Keratinocyte (primary cell): ENCODE measurements around the gene TVP23A. TPM values are rescaled to one million over a fixed set of nuclear protein-coding genes. Genes with fewer than 3 reads are reported as not detected.

Experiments used
- DNase-seq: peaks from one replicate; pipeline ENCODE4 v3.0.0-alpha.2; 2011; ENCODE audit warnings: low read depth, missing footprints, low spot score
- FAIRE-seq: peaks from 2 replicates; lab custom pipeline; 2011; peaks lifted over from hg19 to GRCh38; lab: Jason Lieb, UNC
- H2AFZ ChIP-seq: 2 replicates; pipeline ENCODE4 v1.6.0; 2012; ENCODE audit warnings: low read length, control low read depth, inconsistent platforms; ENCODE audit not compliant: control insufficient read depth
- H3K27ac ChIP-seq: 2 replicates; pipeline ENCODE4 v1.5.1; 2011; ENCODE audit warnings: low read length; ENCODE audit not compliant: control insufficient read depth, insufficient read depth
- H3K27me3 ChIP-seq: 3 replicates; pipeline ENCODE4 v1.6.0; 2011; ENCODE audit warnings: low read length; ENCODE audit not compliant: control insufficient read depth, insufficient read depth; ENCODE audit errors: extremely low read depth
- H3K36me3 ChIP-seq, 2 experiments: 2 replicates in 1 of 2; 3 replicates in 1 of 2; pipeline ENCODE4 v1.5.1; 2011; ENCODE audit warnings: low read length in 2 of 2, mild to moderate bottlenecking in 1 of 2; ENCODE audit not compliant: control insufficient read depth in 2 of 2, insufficient read depth in 2 of 2; ENCODE audit errors: extremely low read depth in 1 of 2
- H3K4me1 ChIP-seq: 3 replicates; pipeline ENCODE4 v1.5.1; 2011; ENCODE audit warnings: low read length; ENCODE audit not compliant: control insufficient read depth, insufficient read depth; ENCODE audit errors: extremely low read depth
- H3K4me2 ChIP-seq: 3 replicates; pipeline ENCODE4 v1.6.0; 2011; ENCODE audit warnings: low read depth, low read length; ENCODE audit not compliant: control insufficient read depth, insufficient read depth; ENCODE audit errors: extremely low read depth
- H3K4me3 ChIP-seq, 3 experiments: fragments of 200-600 bp in 1 of 3; sonication (generic) in 1 of 3; 2 replicates in 2 of 3; 3 replicates in 1 of 3; pipeline ENCODE4 v1.5.1; 2011 to 2016; ENCODE audit warnings: low read length in 3 of 3, mild to moderate bottlenecking in 3 of 3, control low read depth in 2 of 3, inconsistent platforms in 1 of 3, low read depth in 1 of 3, mixed read lengths in 1 of 3, mixed run types in 1 of 3, moderate library complexity in 1 of 3; ENCODE audit not compliant: control insufficient read depth in 2 of 3, insufficient read depth in 2 of 3; ENCODE audit errors: extremely low read depth in 1 of 3
- H3K79me2 ChIP-seq: 2 replicates; pipeline ENCODE4 v1.6.0; 2012; ENCODE audit warnings: low read length; ENCODE audit not compliant: control insufficient read depth, insufficient read depth
- H3K9ac ChIP-seq: 3 replicates; pipeline ENCODE4 v1.6.0; 2011; ENCODE audit warnings: low read length; ENCODE audit not compliant: control insufficient read depth, insufficient read depth; ENCODE audit errors: extremely low read depth
- H3K9me1 ChIP-seq: 3 replicates; pipeline ENCODE4 v1.6.0; 2011; ENCODE audit warnings: low read length; ENCODE audit not compliant: control insufficient read depth, insufficient read depth; ENCODE audit errors: extremely low read depth
- H3K9me3 ChIP-seq: 2 replicates; pipeline ENCODE4 v1.5.1; 2012; ENCODE audit warnings: low read depth, low read length; ENCODE audit not compliant: control insufficient read depth
- H4K20me1 ChIP-seq: 3 replicates; pipeline ENCODE4 v1.6.0; 2011; ENCODE audit warnings: low read length; ENCODE audit not compliant: control insufficient read depth, insufficient read depth; ENCODE audit errors: extremely low read depth
- EZH2 ChIP-seq: IDR thresholded peaks from one replicate; pipeline ENCODE4 v1.6.1; 2012; ENCODE audit warnings: inconsistent platforms, mild to moderate bottlenecking, low read length, moderate library complexity
- dilution Hi-C: fragments of 300-500 bp; cut with MboI; formaldehyde crosslinking; loops from one replicate; pipeline ENCODE4 v1.7.0; 2020; ENCODE audit warnings: low sequenced_read_pairs; ENCODE audit not compliant: extremely low pct_ligation_motif_present
- polyA plus RNA-seq, 5 experiments: library from polyadenylated mRNA; depleted of rRNA in 3 of 5; stranded (reverse) in 3 of 5; stranded (forward) in 1 of 5; unstranded in 1 of 5; fragments of >200 nt; gene quantifications; 1 replicate in 1 of 5; 2 replicates in 3 of 5; 3 replicates in 1 of 5; pipeline versions ENCODE4 v1.2.1 to v1.2.3, GENCODE V29; 2011 to 2012; ENCODE audit warnings: missing spikeins in 2 of 5, low read depth in 1 of 5, low replicate concordance in 1 of 5
- TF ChIP-seq, protein P1 (sequence below), 3 experiments: IDR thresholded peaks in 1 of 3; conservative IDR thresholded peaks in 1 of 3; optimal IDR thresholded peaks in 1 of 3; 2 replicates in 2 of 3; 3 replicates in 1 of 3; pipeline versions ENCODE3 to v1.5.1; 2011; ENCODE audit warnings: low read length in 3 of 3, mild to moderate bottlenecking in 3 of 3, moderate library complexity in 2 of 3, control low read depth in 1 of 3, inconsistent platforms in 1 of 3; ENCODE audit not compliant: insufficient read depth in 2 of 3; ENCODE audit errors: extremely low read depth in 1 of 3

Gene TVP23A
- polyA plus RNA-seq, 1 donor (not counting 4 experiments of a cell fraction or from before 2014, with no cell fraction given), result not detected

DNA sequence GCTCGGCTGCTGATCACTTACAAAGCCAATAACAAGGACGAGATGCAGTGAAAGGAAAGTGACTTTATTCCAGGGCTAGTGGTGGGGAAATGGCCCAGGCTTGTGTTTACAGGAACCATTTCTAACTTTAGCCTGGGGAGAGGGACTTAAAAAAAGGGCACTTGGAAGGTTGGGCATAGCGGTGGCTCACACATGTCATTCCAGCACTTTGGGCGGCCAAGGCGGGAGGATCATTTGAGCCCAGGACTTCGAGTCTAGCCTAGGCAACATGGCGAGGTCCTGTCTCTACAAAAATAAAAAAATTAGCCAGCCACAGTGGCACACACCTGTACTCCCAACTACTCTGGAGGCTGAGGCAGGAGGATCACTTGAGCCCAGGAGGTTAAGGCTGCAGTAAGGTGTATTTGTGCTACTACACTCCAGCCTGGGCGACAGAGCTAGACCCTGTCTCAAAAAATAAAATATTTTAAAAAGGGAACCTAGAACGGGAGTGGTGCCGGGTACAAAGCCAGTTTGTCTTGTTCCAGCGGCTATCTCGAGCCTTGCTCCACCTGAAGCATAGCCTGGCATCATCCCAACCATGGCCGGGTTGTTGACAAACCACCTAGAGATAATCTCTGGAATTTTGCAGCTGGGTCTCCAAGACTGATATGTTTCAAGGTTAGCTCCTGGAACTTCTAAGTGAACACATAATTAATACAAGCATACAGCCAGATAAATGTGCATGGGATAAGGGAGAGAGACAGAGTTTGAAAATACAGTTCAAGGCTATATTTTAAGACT, 5.7 kb upstream of the TVP23A start:
- Histone ChIP-seq H4K20me1 (no peaks in the 10 kb centered on the region), H3K9me3 (no peaks in the 10 kb centered on the region), H3K9ac (no peak overlapping the region), H3K27ac (no peak overlapping the region), H3K4me2 (no peak overlapping the region), H3K79me2 (no peaks in the 10 kb centered on the region), H3K36me3 (no peaks in the 10 kb centered on the region), H3K4me3 (no peak overlapping the region), H3K4me1 (peaks cover 13% of the 10 kb centered on the region), H3K27me3 (peaks cover 9% of the 10 kb centered on the region), H3K9me1 (no peaks in the 10 kb centered on the region), H2AFZ (no peak overlapping the region)
- TF ChIP-seq EZH2, result no peak
- TF ChIP-seq, protein P1, sequence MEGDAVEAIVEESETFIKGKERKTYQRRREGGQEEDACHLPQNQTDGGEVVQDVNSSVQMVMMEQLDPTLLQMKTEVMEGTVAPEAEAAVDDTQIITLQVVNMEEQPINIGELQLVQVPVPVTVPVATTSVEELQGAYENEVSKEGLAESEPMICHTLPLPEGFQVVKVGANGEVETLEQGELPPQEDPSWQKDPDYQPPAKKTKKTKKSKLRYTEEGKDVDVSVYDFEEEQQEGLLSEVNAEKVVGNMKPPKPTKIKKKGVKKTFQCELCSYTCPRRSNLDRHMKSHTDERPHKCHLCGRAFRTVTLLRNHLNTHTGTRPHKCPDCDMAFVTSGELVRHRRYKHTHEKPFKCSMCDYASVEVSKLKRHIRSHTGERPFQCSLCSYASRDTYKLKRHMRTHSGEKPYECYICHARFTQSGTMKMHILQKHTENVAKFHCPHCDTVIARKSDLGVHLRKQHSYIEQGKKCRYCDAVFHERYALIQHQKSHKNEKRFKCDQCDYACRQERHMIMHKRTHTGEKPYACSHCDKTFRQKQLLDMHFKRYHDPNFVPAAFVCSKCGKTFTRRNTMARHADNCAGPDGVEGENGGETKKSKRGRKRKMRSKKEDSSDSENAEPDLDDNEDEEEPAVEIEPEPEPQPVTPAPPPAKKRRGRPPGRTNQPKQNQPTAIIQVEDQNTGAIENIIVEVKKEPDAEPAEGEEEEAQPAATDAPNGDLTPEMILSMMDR (optimal IDR thresholded peaks at IDR 0.05 in 1 of 3, IDR thresholded peaks at IDR 0.05 in 1 of 3, conservative IDR thresholded peaks at IDR 0.05 in 1 of 3; ENCODE audit: extremely low read depth in 1 of 3, insufficient read depth in 2 of 3, low read length in 3 of 3), result no peak
- no peak for DNase-seq
- no peak for FAIRE-seq
- dilution Hi-C loops, result no loop called here

DNA sequence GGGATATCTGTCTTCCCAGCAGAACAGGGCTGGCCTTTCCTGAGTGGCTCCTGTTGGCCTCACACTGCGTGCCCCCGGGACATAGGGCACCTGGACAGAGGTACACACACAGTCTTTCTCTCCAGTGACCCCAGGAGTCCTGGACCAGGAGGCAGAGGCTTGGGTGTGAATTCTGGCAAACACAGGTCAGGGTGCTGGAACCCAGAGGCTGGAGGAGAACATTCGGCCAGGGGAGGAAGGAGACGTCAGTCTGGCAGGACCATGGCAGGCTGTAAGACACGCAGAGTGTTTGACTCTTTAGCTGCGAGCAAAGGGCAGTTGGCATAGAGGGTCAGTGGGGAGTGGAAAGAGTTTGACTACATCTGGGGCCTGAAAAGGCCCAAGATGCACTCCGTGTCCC, 4.1 kb upstream of the TVP23A start:
- no peak for FAIRE-seq
- Histone ChIP-seq H3K79me2 (no peaks in the 10 kb centered on the region), H3K9ac (no peak overlapping the region), H3K27ac (no peak overlapping the region), H3K4me2 (no peak overlapping the region), H3K27me3 (peaks cover 4% of the 10 kb centered on the region), H3K9me3 (no peaks in the 10 kb centered on the region), H3K4me1 (no peaks in the 10 kb centered on the region), H3K4me3 (no peak overlapping the region), H3K36me3 (no peaks in the 10 kb centered on the region), H3K9me1 (no peaks in the 10 kb centered on the region), H4K20me1 (no peaks in the 10 kb centered on the region), H2AFZ (no peak overlapping the region)
- no peak for DNase-seq
- dilution Hi-C loops, result no loop called here
- no peak for TF ChIP-seq EZH2
- TF ChIP-seq, protein P1 (optimal IDR thresholded peaks at IDR 0.05 in 1 of 3, IDR thresholded peaks at IDR 0.05 in 1 of 3, conservative IDR thresholded peaks at IDR 0.05 in 1 of 3; ENCODE audit: extremely low read depth in 1 of 3, insufficient read depth in 2 of 3, low read length in 3 of 3), result no peak
